ENCODE measurements around the gene GABRR2. TPM values are rescaled to one million over a fixed set of nuclear protein-coding genes. Genes with fewer than 3 reads are reported as not detected.

Gene GABRR2
- total RNA-seq, 6 experiments from 2014 or later = 0.10 to 0.24 (median 0.12) TPM; not detected in 2

GRCh38 chr6:89251976-89252375 is 63.1 kb downstream of the GABRR2 start:
- no peaks in the 10 kb centered on the region for H3K9me3 Mint-ChIP-seq
- no peak for DNase-seq
- no peak overlapping the region for H3K27ac Mint-ChIP-seq
- no peaks in the 10 kb centered on the region for H3K4me1 Mint-ChIP-seq (ENCODE audit: low read depth)
- H3K4me3 Mint-ChIP-seq = no peak overlapping the region
- H3K27me3 Mint-ChIP-seq (ENCODE audit: insufficient read depth) = peaks cover 13% of the 10 kb centered on the region
- TF ChIP-seq, protein P1, sequence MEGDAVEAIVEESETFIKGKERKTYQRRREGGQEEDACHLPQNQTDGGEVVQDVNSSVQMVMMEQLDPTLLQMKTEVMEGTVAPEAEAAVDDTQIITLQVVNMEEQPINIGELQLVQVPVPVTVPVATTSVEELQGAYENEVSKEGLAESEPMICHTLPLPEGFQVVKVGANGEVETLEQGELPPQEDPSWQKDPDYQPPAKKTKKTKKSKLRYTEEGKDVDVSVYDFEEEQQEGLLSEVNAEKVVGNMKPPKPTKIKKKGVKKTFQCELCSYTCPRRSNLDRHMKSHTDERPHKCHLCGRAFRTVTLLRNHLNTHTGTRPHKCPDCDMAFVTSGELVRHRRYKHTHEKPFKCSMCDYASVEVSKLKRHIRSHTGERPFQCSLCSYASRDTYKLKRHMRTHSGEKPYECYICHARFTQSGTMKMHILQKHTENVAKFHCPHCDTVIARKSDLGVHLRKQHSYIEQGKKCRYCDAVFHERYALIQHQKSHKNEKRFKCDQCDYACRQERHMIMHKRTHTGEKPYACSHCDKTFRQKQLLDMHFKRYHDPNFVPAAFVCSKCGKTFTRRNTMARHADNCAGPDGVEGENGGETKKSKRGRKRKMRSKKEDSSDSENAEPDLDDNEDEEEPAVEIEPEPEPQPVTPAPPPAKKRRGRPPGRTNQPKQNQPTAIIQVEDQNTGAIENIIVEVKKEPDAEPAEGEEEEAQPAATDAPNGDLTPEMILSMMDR (IDR thresholded peaks at IDR 0.05) = no peak
- H3K36me3 Mint-ChIP-seq (ENCODE audit: low read depth) = no peaks in the 10 kb centered on the region

DNA sequence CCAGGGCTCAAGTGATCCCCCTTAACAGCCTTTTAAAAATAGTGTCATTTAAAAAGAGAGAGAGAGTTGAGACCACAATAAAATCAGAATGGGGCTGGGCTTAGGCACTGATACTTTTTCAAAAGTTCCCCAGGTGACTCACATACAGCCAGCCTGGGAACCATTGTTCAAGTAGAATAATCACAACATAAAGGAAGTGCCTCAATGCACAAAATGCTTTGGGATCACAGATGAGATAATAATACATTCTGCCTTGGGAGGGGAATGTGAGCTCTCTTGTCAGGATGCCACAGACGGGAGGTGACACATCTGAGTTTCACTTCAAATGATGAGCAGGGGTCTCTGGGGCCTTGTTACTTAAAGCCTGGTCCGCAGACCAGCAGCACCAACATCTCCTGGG is 63.9 kb downstream of the GABRR2 start:
- peaks cover 13% of the 10 kb centered on the region for H3K27me3 Mint-ChIP-seq (ENCODE audit: insufficient read depth)

GRCh38 chr6:89250239-89250638 is 64.9 kb downstream of the GABRR2 start:
- Mint-ChIP-seq H3K4me1 (ENCODE audit: low read depth) (no peaks in the 10 kb centered on the region), H3K36me3 (ENCODE audit: low read depth) (no peaks in the 10 kb centered on the region), H3K27ac (no peak overlapping the region), H3K27me3 (ENCODE audit: insufficient read depth) (peaks cover 17% of the 10 kb centered on the region), H3K4me3 (no peak overlapping the region), H3K9me3 (no peaks in the 10 kb centered on the region)
- TF ChIP-seq, protein P1 (IDR thresholded peaks at IDR 0.05) = no peak
- DNase-seq = no peak

More for the DNA sequence above, 63.9 kb downstream of the GABRR2 start:
- Mint-ChIP-seq H3K4me3 (no peak overlapping the region), H3K36me3 (ENCODE audit: low read depth) (no peaks in the 10 kb centered on the region), H3K4me1 (ENCODE audit: low read depth) (no peaks in the 10 kb centered on the region), H3K9me3 (no peaks in the 10 kb centered on the region), H3K27ac (no peak overlapping the region)
- DNase-seq = no peak
- TF ChIP-seq, protein P1 (IDR thresholded peaks at IDR 0.05) = no peak

GRCh38 chr6:89244241-89244985 is 70.7 kb downstream of the GABRR2 start:
- TF ChIP-seq, protein P1 (IDR thresholded peaks at IDR 0.05) = no peak
- H3K9me3 Mint-ChIP-seq = no peaks in the 10 kb centered on the region
- H3K4me3 Mint-ChIP-seq = no peak overlapping the region
- DNase-seq = no peak
- no peak overlapping the region for H3K27ac Mint-ChIP-seq
- H3K4me1 Mint-ChIP-seq (ENCODE audit: low read depth) = peaks cover 7% of the 10 kb centered on the region
- H3K27me3 Mint-ChIP-seq (ENCODE audit: insufficient read depth) = peaks cover 30% of the 10 kb centered on the region
- H3K36me3 Mint-ChIP-seq (ENCODE audit: low read depth) = no peaks in the 10 kb centered on the region

GRCh38 chr6:89243331-89243629 is 71.8 kb downstream of the GABRR2 start:
- TF ChIP-seq, protein P1 (IDR thresholded peaks at IDR 0.05) = no peak
- no peak overlapping the region for H3K27ac Mint-ChIP-seq
- no peak for DNase-seq
- peaks cover 25% of the 10 kb centered on the region for H3K27me3 Mint-ChIP-seq (ENCODE audit: insufficient read depth)
- H3K4me1 Mint-ChIP-seq (ENCODE audit: low read depth) = peaks cover 7% of the 10 kb centered on the region
- H3K4me3 Mint-ChIP-seq = no peak overlapping the region
- no peaks in the 10 kb centered on the region for H3K36me3 Mint-ChIP-seq (ENCODE audit: low read depth)
- H3K9me3 Mint-ChIP-seq = no peaks in the 10 kb centered on the region

All from HFFc6 (cell line).